Activated CD8-positive, alpha-beta memory T cell treated with anti-CD3 and anti-CD28 coated beads, Interleukin-2, amount 50 U/mL, for 1 hour (primary cell): ENCODE data around the gene RAPGEF1.

Source experiments
- DNase-seq: peaks from one replicate; pipeline ENCODE4 v3.0.0-alpha.2; 2020; ENCODE audit errors: extremely low read depth

RAPGEF1 gene

GRCh38 chr9:131530920-131531832 lies 208.7 kb downstream of the RAPGEF1 start, which contains the start of gene UCK1:
TSS of gene UCK1 (minus strand) at chr9:131531263. CDS start at chr9:131531174, 89 bp downstream.
- DNase-seq = peak; percentile 36

DNA sequence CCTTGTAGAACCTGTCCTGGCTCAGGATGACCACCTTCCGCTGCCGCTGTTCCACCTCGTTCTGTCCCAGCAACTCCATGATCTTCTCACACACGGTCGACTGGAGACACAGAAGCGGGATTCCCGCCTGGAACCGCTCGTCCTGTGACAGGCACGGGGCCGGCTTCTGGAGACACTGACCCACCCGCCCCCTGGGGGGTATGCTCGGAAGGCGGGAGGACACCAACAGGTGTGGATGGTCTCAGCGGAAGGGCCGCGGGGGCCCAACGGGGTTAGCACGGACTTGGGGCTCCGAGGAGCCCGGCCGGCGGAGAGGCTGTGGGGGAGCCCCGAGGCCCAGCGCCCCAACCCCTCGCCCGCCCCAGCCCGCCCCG lies 209.3 kb downstream of the RAPGEF1 start:
- DNase-seq = no peak

- DNase-seq = no peak
Observed at GRCh38 chr9:131529597-131530545, 210.0 kb downstream of the RAPGEF1 start.

DNA sequence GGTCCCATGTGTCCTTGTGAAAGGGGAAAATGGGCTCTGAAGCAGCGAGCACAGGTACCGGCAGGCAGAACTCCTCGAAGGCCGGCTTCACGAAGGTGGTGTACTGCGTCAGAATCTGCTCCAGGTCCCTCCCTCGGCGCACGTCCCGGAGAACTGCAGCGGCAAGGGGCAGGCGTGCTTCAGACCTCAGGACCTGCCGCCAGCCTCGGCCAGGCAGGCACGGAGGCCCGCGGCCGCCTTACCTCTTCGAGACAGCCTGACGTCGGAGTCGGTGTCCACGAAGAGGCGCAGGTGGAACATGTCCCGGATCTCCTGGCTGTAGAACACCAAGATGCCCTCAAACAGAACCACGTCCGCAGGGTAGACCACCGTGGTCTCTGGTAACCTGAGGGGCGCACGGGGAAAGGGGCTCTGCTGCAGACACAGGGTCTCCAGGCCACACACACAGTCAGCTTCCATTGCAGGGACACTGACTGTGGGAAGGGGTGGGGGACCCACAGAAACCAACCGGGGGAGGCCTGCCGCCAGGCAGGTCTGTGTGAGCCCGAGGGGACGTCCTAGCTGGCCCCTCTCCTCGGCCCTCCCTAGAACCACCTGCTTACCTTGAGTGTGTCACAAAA lies 210.9 kb downstream of the RAPGEF1 start:
- DNase-seq = no peak

GRCh38 chr9:131528186-131528585 lies 211.7 kb downstream of the RAPGEF1 start:
- no peak for DNase-seq
